ENCODE measurements around the gene CABP2. TPM values are rescaled to one million over a fixed set of nuclear protein-coding genes. Genes with fewer than 3 reads are reported as not detected.

Gene CABP2
- total RNA-seq, 4 donors from 2014 or later, result not detected

DNA sequence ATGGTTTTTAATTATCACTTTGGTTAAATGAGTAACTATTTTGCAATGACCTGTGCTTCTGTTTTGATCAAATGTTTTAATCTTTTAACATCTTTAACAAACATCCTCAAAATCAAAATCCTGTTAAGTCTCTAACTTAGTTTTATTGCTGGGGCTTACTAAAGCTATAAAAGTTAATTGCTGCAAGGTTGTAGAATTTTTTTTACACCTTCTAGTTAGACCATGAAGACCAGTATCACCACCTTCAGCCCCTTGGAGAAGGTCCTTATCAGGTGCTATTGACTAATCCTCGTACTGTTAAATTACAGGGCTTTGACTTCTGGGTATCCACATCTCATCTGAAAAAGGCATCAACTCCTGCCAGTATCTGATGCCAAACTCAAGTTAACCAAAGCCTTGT lies 12.3 kb upstream of the CABP2 start:
- TF ChIP-seq, protein P1, sequence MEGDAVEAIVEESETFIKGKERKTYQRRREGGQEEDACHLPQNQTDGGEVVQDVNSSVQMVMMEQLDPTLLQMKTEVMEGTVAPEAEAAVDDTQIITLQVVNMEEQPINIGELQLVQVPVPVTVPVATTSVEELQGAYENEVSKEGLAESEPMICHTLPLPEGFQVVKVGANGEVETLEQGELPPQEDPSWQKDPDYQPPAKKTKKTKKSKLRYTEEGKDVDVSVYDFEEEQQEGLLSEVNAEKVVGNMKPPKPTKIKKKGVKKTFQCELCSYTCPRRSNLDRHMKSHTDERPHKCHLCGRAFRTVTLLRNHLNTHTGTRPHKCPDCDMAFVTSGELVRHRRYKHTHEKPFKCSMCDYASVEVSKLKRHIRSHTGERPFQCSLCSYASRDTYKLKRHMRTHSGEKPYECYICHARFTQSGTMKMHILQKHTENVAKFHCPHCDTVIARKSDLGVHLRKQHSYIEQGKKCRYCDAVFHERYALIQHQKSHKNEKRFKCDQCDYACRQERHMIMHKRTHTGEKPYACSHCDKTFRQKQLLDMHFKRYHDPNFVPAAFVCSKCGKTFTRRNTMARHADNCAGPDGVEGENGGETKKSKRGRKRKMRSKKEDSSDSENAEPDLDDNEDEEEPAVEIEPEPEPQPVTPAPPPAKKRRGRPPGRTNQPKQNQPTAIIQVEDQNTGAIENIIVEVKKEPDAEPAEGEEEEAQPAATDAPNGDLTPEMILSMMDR (IDR thresholded peaks at IDR 0.05; ENCODE audit: low read depth), result no peak

DNA sequence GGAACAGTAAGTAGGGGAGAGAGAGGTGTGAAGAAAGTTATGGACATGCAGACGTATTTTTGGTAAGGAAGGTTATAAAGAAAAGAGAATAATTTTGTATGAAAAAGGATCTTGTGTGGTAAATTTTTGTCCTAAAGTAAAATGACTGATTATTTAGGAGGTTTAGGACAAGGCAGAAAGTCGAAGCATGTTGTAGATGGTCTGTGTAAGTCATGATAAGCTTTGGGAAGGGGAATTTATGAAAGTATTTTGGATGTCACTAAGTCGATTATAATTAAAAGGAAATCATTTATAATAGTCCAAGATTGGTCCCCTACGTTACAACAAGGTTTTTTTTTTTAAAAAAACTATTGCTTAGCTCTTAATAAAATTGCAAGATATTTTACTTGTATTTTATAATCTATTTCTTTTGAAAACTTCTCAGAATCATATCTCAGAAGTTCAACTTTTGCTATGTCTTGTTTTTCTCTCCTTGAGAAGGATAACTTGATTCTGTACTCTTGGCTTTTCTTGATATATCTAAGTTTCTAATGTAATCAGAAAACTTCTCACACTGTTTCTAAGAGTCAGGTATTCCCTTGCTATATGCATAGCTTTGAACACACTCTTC lies 10.9 kb upstream of the CABP2 start:
- TF ChIP-seq, protein P1 (IDR thresholded peaks at IDR 0.05; ENCODE audit: low read depth), result no peak

DNA sequence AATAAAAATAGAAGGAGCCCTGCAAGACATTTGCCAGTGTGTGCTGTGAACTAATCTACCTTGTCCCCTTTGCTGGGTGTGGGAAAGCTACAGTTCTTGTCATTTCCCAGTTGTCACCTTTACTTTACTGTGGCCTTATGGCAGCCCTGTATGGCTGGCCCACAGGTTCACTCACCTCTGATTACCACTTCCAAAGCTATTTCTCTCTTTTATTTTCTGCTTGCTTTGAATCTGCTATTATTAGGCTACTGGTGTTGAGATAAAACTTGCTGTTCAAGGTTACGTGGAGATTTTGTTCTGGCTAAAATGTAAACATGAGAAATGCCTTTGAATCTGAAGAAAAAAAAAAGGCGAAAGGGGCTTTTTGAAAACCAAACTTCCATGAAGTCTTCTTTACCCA lies 9.6 kb upstream of the CABP2 start:
- TF ChIP-seq, protein P1 (IDR thresholded peaks at IDR 0.05; ENCODE audit: low read depth), result no peak

DNA sequence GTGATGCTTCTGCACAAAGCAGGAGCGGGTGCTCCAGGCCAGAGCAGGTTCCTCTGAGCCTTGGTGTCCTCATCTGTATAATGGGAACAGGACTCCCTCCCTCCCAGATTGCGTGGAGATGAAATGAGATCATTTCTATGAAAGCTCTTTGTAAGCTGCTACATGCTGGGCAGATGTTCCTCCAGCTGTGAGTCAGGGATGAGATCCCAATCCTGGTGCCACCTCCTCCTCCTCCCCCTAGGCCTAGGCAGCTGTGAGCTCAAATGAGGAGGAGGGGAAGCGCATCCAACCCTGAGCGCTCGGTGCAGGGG lies 7.0 kb upstream of the CABP2 start:
- TF ChIP-seq, protein P1 (IDR thresholded peaks at IDR 0.05; ENCODE audit: low read depth), result no peak

DNA sequence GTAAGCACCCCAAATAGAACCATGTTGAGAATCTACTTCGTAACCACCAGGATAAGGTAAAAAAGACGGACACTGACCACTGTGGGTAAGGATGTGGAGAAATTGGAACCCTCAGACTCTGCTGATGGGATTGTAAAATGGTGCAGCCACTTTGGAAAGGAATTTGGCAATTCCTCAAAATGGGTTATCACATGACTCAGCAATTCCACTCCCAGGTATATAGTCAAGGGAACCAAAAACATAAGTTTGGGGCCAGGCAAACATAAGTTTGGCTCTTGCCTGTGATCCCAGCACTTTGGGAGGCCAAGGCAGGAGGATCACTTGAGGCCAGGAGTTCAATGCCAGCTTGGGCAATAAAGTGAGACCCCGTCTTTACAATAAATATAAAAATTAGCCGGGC lies 5.1 kb upstream of the CABP2 start:
- TF ChIP-seq, protein P1 (IDR thresholded peaks at IDR 0.05; ENCODE audit: low read depth), result no peak

DNA sequence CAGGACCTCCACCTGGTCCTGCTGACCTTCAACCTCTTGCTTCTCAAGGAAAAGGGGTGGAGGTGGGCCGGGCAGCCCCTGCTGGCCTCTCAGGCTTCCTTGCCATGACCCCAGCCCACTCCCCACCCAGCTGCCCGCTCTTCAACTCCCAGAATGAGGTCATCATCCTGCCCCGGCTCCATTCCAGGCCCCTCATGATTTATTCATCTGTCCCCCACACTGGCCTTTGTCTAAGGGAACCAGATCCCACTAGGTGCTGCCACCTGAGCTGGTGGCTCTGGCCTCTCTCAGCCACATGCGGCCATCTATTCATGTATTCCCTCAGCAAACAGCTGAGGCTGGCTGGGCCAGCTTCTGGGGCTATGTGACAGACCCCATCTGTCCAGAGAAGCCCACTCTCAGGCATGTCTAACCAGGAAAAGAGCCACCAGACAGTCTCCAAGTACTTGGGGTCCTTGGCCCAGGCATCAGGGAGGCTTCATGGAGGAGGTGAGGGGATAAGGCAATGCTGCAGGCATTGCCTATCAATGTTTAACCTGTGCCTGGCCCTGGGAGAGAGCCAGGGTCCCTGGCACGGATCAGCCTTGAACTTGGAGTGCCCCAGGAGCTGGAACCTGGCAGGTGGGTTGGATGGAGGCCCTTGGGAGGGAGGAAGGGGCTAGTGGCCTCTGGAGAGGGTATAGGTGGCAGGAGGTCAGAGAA lies 2.2 kb upstream of the CABP2 start:
- TF ChIP-seq, protein P1 (IDR thresholded peaks at IDR 0.05; ENCODE audit: low read depth), result no peak

DNA sequence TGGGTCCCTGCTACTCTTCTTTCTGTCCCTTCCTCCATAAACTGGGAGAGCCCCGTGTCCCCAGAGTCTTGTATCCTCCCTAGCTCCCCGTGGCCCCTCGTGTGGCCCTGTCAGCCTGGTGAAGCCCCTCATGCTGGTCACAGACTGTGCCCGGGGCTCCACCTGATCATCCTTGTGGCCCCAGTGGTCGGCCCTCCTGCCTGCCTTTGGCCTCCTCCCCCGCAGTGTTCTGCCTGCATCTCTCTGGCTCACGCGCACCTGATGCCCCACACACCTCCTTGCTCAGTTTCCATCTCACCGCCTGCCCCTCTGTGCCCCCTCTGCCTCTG lies 1.2 kb upstream of the CABP2 start:
- TF ChIP-seq, protein P1 (IDR thresholded peaks at IDR 0.05; ENCODE audit: low read depth), result no peak

All from subcutaneous adipose tissue (tissue), 4 donors.